Tibial nerve (tissue), 4 donors: Measurements from ENCODE around the gene CD151. TPM values are rescaled to one million over a fixed set of nuclear protein-coding genes. Genes with fewer than 3 reads are reported as not detected.

Experiments
- DNase-seq, 2 donors: peaks; one replicate each; pipeline ENCODE4 v3.0.0-alpha.2; 2019; ENCODE audit warnings: low spot score in 2 of 2
- H3K27ac ChIP-seq, 4 donors: fragments of 200-600 bp; sonication (generic) in 3 of 4; one replicate each; pipeline ENCODE4 v1.5.1; 2017 to 2019; ENCODE audit warnings: mild to moderate bottlenecking in 1 of 4
- H3K27me3 ChIP-seq, 2 donors: fragments of 200-600 bp; sonication (generic) in 1 of 2; one replicate each; pipeline versions ENCODE4 v1.5.1 to v1.6.0; 2017 to 2019
- H3K36me3 ChIP-seq, 3 donors: fragments of 200-600 bp; sonication (generic); one replicate each; pipeline ENCODE4 v1.5.1; 2018 to 2019
- H3K4me1 ChIP-seq, 4 donors: fragments of 200-600 bp; sonication (generic) in 3 of 4; one replicate each; pipeline ENCODE4 v1.5.1; 2017 to 2019
- H3K4me3 ChIP-seq, 4 donors: fragments of 200-600 bp; sonication (generic) in 3 of 4; one replicate each; pipeline ENCODE4 v1.5.1; 2017 to 2019; ENCODE audit warnings: mild to moderate bottlenecking in 1 of 4, moderate library complexity in 1 of 4
- H3K9me3 ChIP-seq, 4 donors: fragments of 200-600 bp; sonication (generic) in 3 of 4; one replicate each; pipeline ENCODE4 v1.5.1; 2017 to 2019
- CTCF ChIP-seq, 5 experiments: fragments of 200-600 bp in 3 of 5; fragments of 450-650 bp in 2 of 5; sonication (generic) in 3 of 5; IDR thresholded peaks; one replicate each; pipeline ENCODE4 v1.5.1; 2016 to 2019; ENCODE audit warnings: antibody characterized with exemption in 5 of 5, mild to moderate bottlenecking in 3 of 5, moderate library complexity in 2 of 5
- EP300 ChIP-seq, 2 donors: sonication (generic); formaldehyde crosslinking; IDR thresholded peaks; one replicate each; pipeline ENCODE4 v1.6.1; 2017; ENCODE audit warnings: antibody characterized with exemption in 2 of 2, mild to moderate bottlenecking in 1 of 2
- POLR2A ChIP-seq, 2 donors: fragments of 450-650 bp; IDR thresholded peaks; one replicate each; pipeline ENCODE4 v1.6.1; 2017; ENCODE audit warnings: antibody characterized with exemption in 2 of 2, mild to moderate bottlenecking in 2 of 2, moderate library complexity in 2 of 2
- WGBS, 2 donors: methylation state at CpG; one replicate each; pipeline ENCODE4 v1.1.5; 2018; 5-methylcytosine and 5-hydroxymethylcytosine counted together
- total RNA-seq, 4 donors: library from RNA; depleted of rRNA; stranded (reverse); fragments of >200 nt; gene quantifications; one replicate each; pipeline ENCODE4 v1.1.0, GENCODE V29; 2016

The CD151 gene
- total RNA-seq, 4 donors from 2014 or later, result 264 to 309 (median 281) TPM

GRCh38 chr11:839875-840617 lies 7.3 kb downstream of the CD151 start:
- TF ChIP-seq EP300 (IDR thresholded peaks at IDR 0.05) (no peak), CTCF (IDR thresholded peaks at IDR 0.05) (no peak), POLR2A (IDR thresholded peaks at IDR 0.05) (no peak)
- 74 to 77% methylated on average over 15 to 20 of the region's 25 CpGs for WGBS, 2 donors
- no peak for DNase-seq
- Histone ChIP-seq H3K9me3 (no peaks in the 10 kb centered on the region), H3K4me3 (no peak overlapping the region), H3K27me3 (no peaks in the 10 kb centered on the region), H3K36me3 (peaks cover 0 to 55% (median 7%) of the 10 kb centered on the region in 3 donors), H3K27ac (peak overlapping the region in 3 of 4 donors; percentile 3 to 93 (median 55)), H3K4me1 (peaks cover 0 to 74% (median 38%) of the 10 kb centered on the region in 4 donors)

GRCh38 chr11:841981-842369 lies 9.2 kb downstream of the CD151 start:
- no peak for DNase-seq
- no peak for TF ChIP-seq POLR2A (IDR thresholded peaks at IDR 0.05)
- no peak for TF ChIP-seq EP300 (IDR thresholded peaks at IDR 0.05)
- no peak for TF ChIP-seq CTCF (IDR thresholded peaks at IDR 0.05)
- no peaks in the 10 kb centered on the region for H3K9me3 ChIP-seq
- peaks cover 0 to 43% (median 7%) of the 10 kb centered on the region in 3 donors for H3K36me3 ChIP-seq
- 0% methylated on average over 13 to 25 of the region's 27 CpGs for WGBS, 2 donors
- peak overlapping the region; percentile 92 to 98 (median 94) for H3K27ac ChIP-seq
- H3K4me3 ChIP-seq, result peak overlapping the region; percentile 69 to 95 (median 79)
- H3K27me3 ChIP-seq, result no peaks in the 10 kb centered on the region
- peaks cover 0 to 76% (median 47%) of the 10 kb centered on the region in 4 donors for H3K4me1 ChIP-seq

GRCh38 chr11:842370-843002 lies 9.7 kb downstream of the CD151 start, which contains the start of the genes POLR2L and TSPAN4:
TSS of gene POLR2L (minus strand) at chr11:842529. CDS start at chr11:842508, 21 bp downstream.
TSS of gene TSPAN4 (plus strand) at chr11:842852. CDS start at chr11:850305, 7,453 bp downstream.
- Histone ChIP-seq H3K9me3 (no peaks in the 10 kb centered on the region), H3K4me1 (peaks cover 0 to 77% (median 48%) of the 10 kb centered on the region in 4 donors), H3K27ac (peak within 1 kb of the TSS; percentile 92 to 98 (median 94)), H3K36me3 (peaks cover 0 to 43% (median 7%) of the 10 kb centered on the region in 3 donors), H3K27me3 (no peaks in the 10 kb centered on the region), H3K4me3 (peak within 1 kb of the TSS; percentile 69 to 95 (median 79))
- DNase-seq, result peak; percentile 77 to 88
- TF ChIP-seq EP300 (IDR thresholded peaks at IDR 0.05), result peak in 1 of 2 donors; percentile 91
- TF ChIP-seq CTCF (IDR thresholded peaks at IDR 0.05), result peak in 2 of 5 experiments; percentile 73 to 87
- peak; percentile 49 to 88 for TF ChIP-seq POLR2A (IDR thresholded peaks at IDR 0.05)
- 0 to 1% methylated on average over 1 to 51 of the region's 87 CpGs for WGBS, 2 donors

- no peak for DNase-seq
- no peak for TF ChIP-seq CTCF (IDR thresholded peaks at IDR 0.05)
- TF ChIP-seq EP300 (IDR thresholded peaks at IDR 0.05), result no peak
- no peak for TF ChIP-seq POLR2A (IDR thresholded peaks at IDR 0.05)
- H3K4me1 ChIP-seq, result peaks cover 0 to 81% (median 53%) of the 10 kb centered on the region in 4 donors
- peaks cover 0 to 4% of the 10 kb centered on the region in 2 donors for H3K27me3 ChIP-seq
- H3K4me3 ChIP-seq, result peak overlapping the region; percentile 69 to 95 (median 79)
- H3K9me3 ChIP-seq, result no peaks in the 10 kb centered on the region
- peaks cover 0 to 41% (median 7%) of the 10 kb centered on the region in 3 donors for H3K36me3 ChIP-seq
- WGBS, 2 donors, result 1 to 5% methylated on average over 7 to 53 of the region's 53 CpGs
- H3K27ac ChIP-seq, result peak overlapping the region; percentile 92 to 98 (median 94)
Observed at GRCh38 chr11:843086-843734, 10.5 kb downstream of the CD151 start.
